ENCODE data around the gene SLC7A1. TPM values are rescaled to one million over a fixed set of nuclear protein-coding genes. Genes with fewer than 3 reads are reported as not detected.

Gene SLC7A1
- total RNA-seq, 4 donors from 2014 or later: 72.6 to 101 (median 86.7) TPM

GRCh38 chr13:29494520-29494919 lies 101.0 kb downstream of the SLC7A1 start:
- 92% methylated on average over 8 of the region's 8 CpGs for WGBS
- no peaks in the 10 kb centered on the region for H3K27me3 ChIP-seq

GRCh38 chr13:29493796-29494195 lies 101.7 kb downstream of the SLC7A1 start:
- H3K27ac ChIP-seq: no peak overlapping the region
- no peaks in the 10 kb centered on the region for H3K27me3 ChIP-seq
- no peak overlapping the region for H3K4me3 ChIP-seq
- peaks cover 12% of the 10 kb centered on the region for H3K4me1 ChIP-seq
- TF ChIP-seq EP300 (IDR thresholded peaks at IDR 0.05) (no peak), POLR2AphosphoS5 (IDR thresholded peaks at IDR 0.05) (no peak), POLR2A (IDR thresholded peaks at IDR 0.05) (no peak)
- TF ChIP-seq, protein P1, sequence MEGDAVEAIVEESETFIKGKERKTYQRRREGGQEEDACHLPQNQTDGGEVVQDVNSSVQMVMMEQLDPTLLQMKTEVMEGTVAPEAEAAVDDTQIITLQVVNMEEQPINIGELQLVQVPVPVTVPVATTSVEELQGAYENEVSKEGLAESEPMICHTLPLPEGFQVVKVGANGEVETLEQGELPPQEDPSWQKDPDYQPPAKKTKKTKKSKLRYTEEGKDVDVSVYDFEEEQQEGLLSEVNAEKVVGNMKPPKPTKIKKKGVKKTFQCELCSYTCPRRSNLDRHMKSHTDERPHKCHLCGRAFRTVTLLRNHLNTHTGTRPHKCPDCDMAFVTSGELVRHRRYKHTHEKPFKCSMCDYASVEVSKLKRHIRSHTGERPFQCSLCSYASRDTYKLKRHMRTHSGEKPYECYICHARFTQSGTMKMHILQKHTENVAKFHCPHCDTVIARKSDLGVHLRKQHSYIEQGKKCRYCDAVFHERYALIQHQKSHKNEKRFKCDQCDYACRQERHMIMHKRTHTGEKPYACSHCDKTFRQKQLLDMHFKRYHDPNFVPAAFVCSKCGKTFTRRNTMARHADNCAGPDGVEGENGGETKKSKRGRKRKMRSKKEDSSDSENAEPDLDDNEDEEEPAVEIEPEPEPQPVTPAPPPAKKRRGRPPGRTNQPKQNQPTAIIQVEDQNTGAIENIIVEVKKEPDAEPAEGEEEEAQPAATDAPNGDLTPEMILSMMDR (IDR thresholded peaks at IDR 0.05): no peak
- H3K9me3 ChIP-seq: no peaks in the 10 kb centered on the region
- no peaks in the 10 kb centered on the region for H3K36me3 ChIP-seq
- DNase-seq (ENCODE audit: low spot score in 2 of 2): no peak
- 71% methylated on average over 4 of the region's 4 CpGs for WGBS

More at GRCh38 chr13:29494520-29494919, 101.0 kb downstream of the SLC7A1 start:
- peaks cover 12% of the 10 kb centered on the region for H3K4me1 ChIP-seq
- DNase-seq (ENCODE audit: low spot score in 2 of 2): no peak
- no peaks in the 10 kb centered on the region for H3K36me3 ChIP-seq
- no peaks in the 10 kb centered on the region for H3K9me3 ChIP-seq
- H3K4me3 ChIP-seq: no peak overlapping the region
- TF ChIP-seq POLR2A (IDR thresholded peaks at IDR 0.05) (no peak), POLR2AphosphoS5 (IDR thresholded peaks at IDR 0.05) (no peak), EP300 (IDR thresholded peaks at IDR 0.05) (no peak)
- TF ChIP-seq, protein P1 (IDR thresholded peaks at IDR 0.05): no peak
- no peak overlapping the region for H3K27ac ChIP-seq

DNA sequence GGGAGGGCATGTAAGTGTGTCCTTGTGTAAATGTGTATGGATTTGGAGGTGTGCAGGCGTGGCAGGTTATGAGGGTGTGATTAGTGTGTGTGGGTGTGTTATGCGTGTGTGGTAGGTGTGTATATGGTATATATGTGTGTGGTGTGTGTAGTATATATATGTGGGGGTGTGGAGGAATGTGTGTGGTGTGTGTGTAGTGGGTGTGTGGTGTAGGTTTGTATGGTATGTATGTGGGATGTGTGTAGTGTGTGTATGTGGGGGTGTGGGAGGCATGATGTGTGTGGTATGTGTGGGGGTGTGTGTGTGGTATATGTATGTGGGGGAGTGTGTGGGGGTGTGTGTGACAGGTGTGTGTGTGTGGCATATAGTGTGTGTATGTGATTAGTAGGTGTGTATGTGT lies 104.2 kb downstream of the SLC7A1 start:
- H3K9me3 ChIP-seq: no peaks in the 10 kb centered on the region
- DNase-seq (ENCODE audit: low spot score in 2 of 2): no peak
- peaks cover 7% of the 10 kb centered on the region for H3K27me3 ChIP-seq
- H3K36me3 ChIP-seq: no peaks in the 10 kb centered on the region
- TF ChIP-seq, protein P1 (IDR thresholded peaks at IDR 0.05): no peak
- no peak for TF ChIP-seq EP300 (IDR thresholded peaks at IDR 0.05)
- TF ChIP-seq POLR2A (IDR thresholded peaks at IDR 0.05): no peak
- TF ChIP-seq POLR2AphosphoS5 (IDR thresholded peaks at IDR 0.05): no peak
- H3K4me3 ChIP-seq: no peak overlapping the region
- H3K27ac ChIP-seq: no peak overlapping the region
- 68% methylated on average over 2 of the region's 2 CpGs for WGBS
- peaks cover 6% of the 10 kb centered on the region for H3K4me1 ChIP-seq

DNA sequence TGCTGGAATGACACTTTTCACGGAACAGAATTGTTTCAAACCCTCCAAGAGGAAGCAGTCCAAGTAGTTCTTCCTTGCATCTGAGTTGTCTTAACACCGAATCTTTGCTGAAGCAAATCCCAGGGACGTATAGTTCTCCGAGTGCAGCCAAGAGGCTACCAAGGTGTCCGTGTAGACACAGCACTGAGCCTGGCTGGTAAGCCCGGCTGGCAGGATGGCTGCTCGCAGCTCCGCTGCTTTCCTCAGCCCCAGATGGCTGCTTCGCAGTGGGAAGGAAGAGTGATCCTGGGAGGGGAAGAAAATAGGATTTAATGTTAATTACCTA lies 105.0 kb downstream of the SLC7A1 start:
- 91% methylated on average over 9 of the region's 9 CpGs for WGBS
- Histone ChIP-seq H3K36me3 (no peaks in the 10 kb centered on the region), H3K9me3 (no peaks in the 10 kb centered on the region), H3K4me3 (no peak overlapping the region), H3K27me3 (peaks cover 7% of the 10 kb centered on the region), H3K4me1 (no peaks in the 10 kb centered on the region), H3K27ac (no peak overlapping the region)
- no peak for DNase-seq (ENCODE audit: low spot score in 2 of 2)
- no peak for TF ChIP-seq POLR2AphosphoS5 (IDR thresholded peaks at IDR 0.05)
- no peak for TF ChIP-seq EP300 (IDR thresholded peaks at IDR 0.05)
- TF ChIP-seq, protein P1 (IDR thresholded peaks at IDR 0.05): no peak
- no peak for TF ChIP-seq POLR2A (IDR thresholded peaks at IDR 0.05)

DNA sequence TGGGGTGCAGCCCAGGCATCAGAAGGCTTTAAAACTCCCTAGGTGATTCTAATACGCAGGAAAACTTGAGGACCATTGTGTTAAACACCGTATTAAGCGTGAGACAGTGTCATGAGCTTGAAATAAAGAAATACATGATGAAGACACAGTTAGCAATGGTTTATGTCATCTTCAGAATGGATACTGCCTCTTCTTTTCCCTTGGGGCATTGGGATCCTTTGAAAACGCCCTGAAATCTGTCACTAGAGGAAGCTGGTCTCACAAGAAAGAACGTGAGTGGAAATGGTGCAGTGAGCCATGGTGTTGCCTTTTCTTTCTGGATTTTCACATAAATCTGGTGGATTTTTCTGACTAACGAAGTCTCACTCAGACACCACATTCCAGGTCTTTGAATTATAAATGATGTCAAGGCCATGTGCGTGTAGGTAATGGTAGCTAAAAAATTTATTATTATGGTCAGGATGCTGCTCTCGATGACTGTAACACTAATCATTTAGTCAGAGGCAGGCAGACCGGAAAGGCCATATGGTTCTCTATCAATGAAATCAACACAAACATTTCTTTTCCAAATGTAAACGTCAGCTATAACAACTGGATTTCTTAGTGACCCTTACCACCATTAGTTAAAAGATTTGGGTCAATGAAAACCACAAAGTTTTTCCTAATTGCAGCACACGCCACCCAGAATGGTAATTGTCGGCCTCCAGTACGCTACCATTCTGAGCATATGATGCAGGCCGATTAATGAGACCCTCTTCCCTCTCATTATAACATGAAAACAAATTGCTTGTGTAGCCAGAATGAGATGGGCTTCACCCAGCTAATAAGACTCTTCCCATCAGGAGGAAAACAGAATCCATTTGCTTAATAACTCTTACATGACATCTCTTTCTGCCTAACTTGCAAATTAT lies 105.6 kb downstream of the SLC7A1 start:
- H3K27me3 ChIP-seq: peaks cover 7% of the 10 kb centered on the region
- 81% methylated on average over 14 of the region's 14 CpGs for WGBS

More for the DNA sequence above, 105.6 kb downstream of the SLC7A1 start:
- no peak for DNase-seq (ENCODE audit: low spot score in 2 of 2)
- no peaks in the 10 kb centered on the region for H3K4me1 ChIP-seq
- H3K27ac ChIP-seq: no peak overlapping the region
- no peaks in the 10 kb centered on the region for H3K9me3 ChIP-seq
- H3K36me3 ChIP-seq: no peaks in the 10 kb centered on the region
- H3K4me3 ChIP-seq: no peak overlapping the region
- TF ChIP-seq POLR2A (IDR thresholded peaks at IDR 0.05) (no peak), POLR2AphosphoS5 (IDR thresholded peaks at IDR 0.05) (no peak)

Data from suprapubic skin (tissue), 4 donors.